SIG-M5 treated with dmso at 0.1 percent for 504 hours (cell line): ENCODE measurements around the gene TMEM154.

Source experiments
- DNase-seq: peaks from one replicate; lab custom pipeline; 2025; ENCODE audit not compliant: unreplicated experiment; lab: John Stamatoyannopoulos, UW

Gene TMEM154

DNA sequence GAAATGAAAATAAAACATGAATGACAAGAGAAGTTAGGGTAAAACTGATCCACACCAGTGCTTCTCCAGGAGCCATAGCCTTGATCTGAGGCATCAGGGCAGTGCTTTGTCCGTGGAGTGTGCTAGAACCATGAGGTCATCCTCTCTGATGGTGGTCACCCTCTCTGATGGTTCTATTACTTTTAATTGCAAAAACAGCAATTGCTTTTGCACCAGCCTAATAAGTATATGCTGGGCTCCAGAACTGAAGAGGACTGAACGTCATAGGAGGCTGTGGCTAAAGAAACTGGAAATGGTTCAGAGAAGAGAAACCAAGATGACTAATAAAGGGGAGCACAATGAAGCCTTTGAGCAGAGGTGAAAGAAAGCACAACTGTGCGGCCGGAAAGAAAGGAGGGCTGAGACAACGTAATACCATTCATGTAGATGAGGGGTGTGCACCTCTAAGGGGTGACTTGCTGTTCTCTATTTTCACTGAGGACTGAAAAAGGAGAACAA, 17.0 kb upstream of the TMEM154 start:
- DNase-seq: peak; percentile 71

DNA sequence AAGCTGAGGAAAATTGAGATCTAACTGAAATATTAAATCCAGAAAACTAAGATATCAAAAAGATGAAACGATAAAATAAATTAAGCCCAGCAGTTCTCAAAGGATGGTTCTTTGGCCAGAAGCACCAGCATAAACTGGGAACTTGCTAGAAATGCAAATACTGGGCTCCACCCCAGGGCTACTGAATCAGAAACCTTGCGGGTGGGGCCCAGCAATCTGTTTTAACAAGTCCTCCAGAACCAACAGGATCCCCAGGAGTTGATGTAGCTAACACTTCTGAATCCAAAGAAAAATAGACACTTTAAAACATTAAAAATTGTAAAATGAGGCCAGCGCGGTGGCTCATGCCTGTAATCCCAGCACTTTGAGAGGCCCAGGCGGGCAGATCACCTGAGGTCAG, 14.1 kb upstream of the TMEM154 start:
- no peak for DNase-seq

DNA sequence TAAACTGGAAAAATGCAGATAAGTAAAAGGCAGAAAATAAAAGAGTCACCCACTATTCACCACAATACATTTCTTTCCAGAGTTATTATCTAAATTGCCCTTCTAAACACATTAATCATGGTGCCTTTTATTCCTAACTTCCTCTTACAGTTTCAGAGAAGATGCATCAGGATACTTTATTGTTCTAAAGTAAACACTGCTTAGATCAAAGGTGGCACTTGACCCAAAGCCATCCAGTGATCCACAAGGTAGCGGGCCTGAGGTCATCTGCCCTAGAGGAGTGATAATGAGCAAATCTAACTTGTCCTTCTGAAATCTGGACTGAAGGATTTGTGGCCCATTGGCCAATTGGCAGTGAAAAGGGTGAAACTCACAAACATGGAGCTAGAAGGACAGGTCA, 12.0 kb upstream of the TMEM154 start:
- DNase-seq: no peak

DNA sequence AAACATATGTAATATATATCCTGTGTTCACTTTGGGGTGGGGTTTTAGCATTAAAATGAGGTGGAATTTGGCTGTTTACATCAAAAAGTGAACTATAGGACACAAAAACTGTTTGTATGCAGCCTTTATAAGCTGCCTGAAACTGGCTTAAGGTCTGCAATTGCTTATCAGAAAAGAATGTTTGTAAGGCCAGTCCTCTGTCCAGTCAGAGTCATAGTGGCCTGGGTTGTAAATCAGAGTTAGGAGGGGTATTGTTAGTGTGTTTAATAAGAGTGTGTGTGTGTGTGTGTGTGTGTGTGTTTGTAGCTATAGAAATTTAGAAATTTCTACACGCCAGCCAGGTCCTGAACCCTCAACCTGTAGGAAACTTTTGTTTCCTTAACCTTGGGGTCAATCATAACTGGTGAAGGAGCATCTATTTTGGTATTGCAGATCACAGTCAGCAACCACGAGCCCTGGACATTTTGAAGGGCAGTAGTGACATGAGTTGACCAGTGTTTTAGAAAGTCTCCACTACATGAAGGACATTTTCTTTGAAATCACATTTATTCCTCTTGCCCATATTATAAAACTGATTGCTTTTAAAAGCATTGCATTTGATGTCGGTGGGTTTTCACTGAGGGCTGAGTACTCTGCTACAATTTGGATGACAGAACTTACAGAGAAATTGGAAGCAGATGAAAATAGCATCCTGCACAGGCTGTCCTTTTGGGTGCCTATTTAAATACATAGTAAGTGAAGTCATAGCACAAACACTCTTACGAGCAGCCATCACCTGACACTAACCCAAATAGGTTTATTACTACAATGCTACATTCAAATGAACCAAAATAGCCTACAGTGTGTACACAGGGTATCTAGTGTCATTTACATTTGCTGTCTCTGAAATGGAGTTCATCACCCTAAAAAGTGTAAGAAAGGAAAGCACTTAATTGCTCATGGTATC, 11.2 kb upstream of the TMEM154 start:
- no peak for DNase-seq

DNA sequence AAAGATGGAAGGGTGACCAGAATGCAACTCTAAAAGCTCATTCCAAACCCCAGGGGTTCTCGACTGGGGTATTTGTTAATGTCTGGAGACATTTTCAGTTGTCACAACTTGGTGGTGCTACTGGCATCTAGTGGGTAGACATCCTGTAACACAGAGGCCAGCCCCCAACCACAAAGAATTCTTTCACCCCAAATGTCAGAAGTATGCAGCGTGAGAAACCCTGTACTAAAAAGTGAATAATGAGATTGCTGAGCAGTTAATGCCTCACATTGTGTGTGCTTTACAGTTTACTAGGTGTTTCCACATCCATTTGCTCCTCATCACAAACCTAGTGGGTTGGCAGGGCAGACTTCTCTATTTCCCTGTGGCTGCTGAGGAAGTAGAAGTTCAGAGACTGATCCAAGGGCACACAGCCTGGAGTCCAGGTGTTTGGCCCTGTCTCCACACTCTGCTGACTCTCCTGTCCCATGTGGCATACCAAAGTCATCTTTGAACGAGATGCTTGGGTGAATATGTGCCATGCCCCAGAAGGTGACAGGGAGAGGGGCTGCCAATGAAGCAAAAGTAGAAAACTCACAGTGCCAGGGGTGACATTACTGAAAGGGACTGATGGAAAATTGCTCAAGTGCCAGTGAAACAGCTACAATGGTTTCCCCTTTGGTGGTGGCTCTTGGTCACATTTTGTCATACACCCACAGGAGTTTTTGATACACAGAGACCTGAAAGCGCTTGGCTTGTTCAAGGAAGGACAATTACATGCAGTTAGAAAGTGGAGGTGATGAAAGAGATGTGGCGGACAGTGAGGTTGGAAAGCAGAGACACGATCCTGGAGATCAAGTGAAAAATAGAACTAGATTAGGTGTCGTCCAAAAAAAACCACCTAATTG, 10.1 kb upstream of the TMEM154 start:
- peak; percentile 26 for DNase-seq

DNA sequence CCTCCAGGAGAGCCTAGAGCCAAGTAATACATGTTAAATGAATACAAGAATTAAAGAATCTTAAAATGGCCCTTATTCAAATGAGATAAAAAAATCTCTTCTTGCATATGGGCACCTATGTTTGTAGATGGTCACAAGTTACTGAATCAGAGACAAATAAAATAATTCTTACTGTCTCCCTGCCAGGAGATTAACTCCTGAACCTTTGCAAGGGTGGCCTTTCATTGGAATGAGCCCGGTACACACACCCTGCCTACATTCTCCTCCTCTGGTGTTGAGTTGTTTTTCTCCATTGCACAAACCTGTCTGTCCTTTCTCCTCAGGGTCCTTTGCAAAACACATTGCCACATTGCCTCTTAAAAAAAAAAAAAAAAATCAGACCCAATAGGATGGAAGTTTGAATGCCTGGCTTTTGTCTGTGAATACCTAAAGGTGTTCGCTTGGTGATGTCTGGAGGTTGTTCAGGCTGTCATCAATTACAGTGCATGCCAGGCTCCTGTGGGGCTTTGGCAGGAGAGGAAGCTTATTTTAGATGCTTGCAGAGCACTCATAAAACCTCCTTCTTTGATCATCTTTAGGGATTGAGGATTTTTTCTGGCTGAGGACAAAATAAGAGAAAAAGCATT, 8.3 kb upstream of the TMEM154 start:
- no peak for DNase-seq

DNA sequence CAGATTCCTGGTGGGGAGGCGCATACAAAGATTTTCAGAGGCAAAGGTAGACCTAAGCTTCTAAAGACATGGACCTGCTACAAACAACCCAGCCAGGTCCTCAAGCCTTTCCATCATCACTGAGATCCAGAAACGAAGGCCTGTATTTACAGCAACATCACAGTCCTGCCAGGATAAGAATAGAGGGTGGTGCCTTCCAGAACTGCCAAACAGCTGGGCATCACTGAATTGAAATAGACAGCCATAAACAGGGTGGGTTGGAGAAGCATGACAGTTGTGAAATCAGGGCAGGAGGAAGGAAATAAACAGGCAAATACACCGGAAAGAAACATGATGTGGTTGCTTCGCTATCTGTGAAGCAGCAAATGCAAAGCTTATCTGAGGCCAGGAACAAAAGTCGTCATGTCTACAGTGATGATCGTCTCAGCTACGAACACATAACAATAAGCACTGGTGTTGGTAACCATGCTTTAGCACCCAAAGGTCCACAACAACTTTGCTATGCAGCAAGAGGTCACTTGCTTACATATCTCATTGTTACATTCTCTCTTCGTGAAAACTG, 6.7 kb upstream of the TMEM154 start:
- DNase-seq: no peak

DNA sequence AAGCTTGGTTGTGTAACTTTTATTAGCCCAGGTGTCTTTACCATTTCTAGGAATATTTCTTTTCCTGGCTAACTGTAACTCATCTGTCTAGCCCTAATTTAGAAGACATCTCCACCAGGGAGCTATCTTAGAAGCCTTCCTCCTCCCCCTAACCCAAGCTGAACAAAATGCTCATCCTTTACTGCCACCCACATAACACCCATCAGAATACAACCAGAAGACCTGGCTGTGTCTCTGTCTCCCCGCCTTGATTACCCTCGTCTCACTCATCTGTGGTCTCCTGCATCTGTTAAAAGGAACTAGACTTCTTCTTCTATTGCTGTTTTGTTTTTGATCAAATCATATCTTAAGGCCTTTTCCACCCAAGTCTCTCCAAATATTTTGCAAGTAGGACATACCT, 4.8 kb upstream of the TMEM154 start:
- DNase-seq: no peak

DNA sequence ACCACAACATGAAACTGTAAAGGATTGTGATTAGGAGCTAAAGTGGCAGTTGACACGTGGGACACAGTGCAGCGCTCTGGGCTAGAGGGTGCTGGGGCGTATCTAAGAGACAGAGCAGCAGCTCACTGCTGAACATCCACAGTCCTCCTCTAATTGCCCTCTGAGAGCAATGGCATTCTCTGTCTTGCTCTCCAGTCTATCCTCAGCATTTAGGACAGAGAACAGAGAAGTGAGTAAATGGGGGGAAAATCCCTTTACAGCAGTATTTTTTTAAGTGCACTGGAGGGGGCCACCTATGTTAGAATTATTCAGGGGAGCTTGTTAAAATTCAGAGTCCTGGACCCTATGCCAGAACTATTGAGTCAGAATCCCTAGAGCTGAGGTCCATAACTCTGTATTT, 4.2 kb upstream of the TMEM154 start:
- no peak for DNase-seq

DNA sequence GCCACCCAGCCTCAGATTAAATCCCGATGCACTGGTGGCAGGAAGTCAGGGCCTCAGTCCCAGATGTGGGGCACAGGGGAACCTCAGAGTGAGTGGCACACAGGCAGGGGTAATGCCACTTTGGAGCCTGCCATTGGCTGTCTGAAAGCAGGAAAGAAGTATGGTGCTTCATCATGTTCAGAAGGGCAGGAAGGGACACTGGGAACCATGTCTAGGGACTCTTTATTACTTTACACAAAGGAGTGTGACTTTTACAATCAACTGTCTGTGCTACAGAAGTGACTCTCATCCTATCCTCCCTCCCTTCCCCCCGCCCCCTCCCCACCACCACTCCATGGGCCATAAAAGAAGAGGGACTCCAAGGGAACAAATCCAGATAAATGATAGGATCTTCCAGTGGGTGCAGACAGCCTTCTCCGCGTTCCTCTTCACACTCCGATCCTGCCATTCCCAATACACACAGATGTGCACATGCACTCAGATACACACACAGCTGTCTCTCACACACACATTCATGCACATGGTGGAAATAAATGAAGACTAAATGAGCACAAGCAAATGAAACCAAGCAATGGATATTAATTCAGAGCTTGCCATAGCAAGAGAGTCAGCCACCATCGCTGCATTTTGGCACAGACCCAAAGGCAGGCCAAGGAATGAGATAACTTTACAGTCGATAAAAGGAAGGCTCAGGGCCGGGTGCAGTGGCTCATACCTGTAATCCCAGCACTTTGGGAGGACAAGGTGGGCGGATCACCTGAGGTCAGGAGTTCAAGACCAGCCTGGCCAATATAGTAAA, 2.5 kb upstream of the TMEM154 start:
- DNase-seq: no peak

DNA sequence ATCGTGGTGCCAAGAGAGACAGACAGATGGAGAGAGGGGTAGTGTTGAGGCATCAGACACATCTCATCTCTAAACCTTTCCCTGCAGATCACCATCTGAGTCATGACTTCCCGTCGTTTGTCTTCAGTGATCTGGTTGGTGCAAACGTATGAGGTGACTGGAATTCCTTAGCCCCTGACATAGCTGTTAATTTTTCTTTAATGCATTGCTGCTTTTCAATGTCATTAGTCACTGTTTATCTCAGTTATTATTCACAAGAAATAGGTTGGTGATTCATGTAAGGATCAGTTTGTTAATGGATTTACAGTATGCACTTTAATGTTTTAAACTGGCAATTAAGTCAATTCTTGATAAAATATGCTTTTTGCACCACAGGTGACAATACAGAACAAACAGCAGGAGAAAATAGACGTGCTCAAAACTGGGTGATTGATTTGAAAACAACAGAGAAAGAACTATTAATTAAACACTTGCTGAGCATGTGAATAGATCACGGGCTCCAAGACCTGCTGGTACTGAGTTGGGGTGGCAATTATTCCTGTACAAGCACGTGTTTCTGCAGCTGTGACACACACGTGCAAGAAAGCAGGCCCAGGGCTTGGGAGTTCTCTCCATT, 1.3 kb upstream of the TMEM154 start:
- DNase-seq: peak; percentile 58

DNA sequence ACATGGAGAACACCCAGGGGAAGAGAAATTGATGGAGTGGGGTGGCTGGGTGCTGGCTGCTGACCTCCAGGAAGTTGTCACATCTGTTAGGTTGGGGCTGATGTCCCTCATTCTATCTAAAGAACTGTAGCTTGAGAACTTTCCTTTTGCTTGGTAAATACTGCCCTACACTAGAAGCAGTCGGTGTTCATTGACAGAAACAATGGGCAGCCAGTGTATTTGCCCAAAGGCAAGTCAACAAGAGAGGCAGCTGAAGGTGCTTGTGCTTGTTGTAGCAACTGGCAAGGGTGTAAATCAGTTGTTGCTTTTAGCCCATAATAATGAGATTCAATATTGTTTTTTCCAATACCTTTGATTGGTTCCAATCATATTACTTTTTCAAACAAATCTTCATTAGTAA, 956 bp downstream of the TMEM154 start:
- DNase-seq: no peak

DNA sequence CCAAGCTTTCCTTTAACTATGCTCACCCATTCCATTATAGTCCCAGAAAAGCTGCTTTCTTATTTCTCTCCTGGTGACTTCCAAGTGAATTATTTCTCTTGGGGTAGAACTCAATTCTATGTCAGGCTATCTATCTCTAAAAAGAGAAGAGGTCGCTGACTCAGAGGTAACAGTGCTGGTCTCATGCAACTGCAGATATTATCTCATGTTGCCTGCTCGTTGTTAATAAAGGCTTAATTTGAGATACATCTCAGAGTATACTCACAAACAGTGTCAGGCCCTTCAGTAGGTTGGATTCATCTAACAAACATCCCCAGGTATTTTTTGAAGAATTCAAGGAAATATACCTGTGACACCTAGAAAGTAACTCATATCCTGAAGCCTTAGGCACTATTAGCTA, 2.7 kb downstream of the TMEM154 start:
- DNase-seq: no peak

DNA sequence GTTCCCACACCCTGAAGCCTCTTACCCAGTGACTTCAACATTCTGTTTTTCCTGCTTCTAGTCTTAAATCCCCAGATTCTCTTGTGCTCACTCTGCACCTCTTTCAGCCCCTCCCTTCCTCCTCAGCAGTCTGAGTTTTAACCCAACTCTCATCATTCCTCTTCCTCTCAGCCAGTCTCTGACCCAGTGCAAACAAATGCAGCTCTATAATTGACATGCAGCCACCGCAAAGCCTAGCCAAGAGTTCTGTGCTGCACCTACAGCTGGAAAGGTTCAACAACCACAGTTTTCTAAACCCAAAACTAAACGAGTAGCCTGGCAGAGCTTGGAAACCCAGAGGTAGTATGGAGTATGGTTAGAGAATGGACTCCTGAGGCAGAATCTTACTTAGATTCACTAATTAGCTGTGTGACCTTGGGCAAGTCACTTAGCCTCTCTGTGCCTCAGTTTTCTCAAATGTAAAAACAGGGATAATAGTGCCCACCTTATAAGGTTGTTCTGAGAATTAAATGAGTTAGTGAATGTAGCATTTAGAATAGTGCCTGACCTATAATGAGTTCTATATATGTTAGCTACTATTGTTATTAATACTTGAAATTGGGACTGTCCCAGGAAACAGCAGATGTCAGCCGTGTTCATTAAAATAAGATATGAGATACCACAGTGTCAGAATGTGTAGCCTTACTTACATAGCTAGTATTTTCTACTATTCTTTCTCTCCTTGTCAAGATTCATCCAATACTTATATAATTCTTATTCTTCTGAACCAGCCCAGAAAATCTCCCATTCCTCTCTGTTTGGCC, 3.5 kb downstream of the TMEM154 start:
- DNase-seq: no peak

DNA sequence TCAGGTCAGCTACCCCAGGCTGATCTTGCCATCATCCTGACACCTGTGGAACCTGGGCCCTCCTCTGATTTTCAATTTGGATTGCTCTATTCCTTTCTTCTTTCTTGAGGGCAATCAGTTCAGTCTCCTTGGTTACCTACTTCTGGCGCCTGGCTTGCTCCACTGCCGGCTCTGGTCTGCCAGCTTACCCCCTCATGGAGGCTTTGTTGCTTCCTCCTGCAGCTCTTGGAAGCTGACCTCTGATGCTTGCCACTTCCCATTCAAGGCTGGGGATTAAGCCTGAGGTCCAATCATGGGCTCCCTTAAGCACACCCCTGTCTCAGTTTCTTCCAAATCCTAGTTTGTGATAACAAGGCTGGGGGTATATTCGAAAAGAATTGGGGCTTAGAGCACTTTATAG, 5.4 kb downstream of the TMEM154 start:
- no peak for DNase-seq

DNA sequence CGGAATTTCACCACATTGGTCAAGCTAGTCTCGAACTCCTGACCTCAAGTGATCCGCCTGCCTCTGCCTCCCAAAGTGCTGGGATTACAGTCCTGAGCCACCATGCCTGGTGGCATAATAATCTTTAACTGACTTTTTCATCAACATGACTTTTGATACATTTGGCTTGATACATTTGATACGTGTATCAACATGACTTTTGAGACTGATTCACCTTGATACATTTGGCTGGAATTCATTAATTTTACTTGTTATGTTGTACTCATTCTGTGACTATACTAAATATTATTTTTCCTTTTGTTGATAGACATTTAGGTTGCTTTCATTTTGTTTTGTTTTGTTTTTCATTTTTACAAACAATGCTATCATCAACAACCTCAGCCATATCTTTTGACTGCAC, 6.3 kb downstream of the TMEM154 start:
- no peak for DNase-seq

DNA sequence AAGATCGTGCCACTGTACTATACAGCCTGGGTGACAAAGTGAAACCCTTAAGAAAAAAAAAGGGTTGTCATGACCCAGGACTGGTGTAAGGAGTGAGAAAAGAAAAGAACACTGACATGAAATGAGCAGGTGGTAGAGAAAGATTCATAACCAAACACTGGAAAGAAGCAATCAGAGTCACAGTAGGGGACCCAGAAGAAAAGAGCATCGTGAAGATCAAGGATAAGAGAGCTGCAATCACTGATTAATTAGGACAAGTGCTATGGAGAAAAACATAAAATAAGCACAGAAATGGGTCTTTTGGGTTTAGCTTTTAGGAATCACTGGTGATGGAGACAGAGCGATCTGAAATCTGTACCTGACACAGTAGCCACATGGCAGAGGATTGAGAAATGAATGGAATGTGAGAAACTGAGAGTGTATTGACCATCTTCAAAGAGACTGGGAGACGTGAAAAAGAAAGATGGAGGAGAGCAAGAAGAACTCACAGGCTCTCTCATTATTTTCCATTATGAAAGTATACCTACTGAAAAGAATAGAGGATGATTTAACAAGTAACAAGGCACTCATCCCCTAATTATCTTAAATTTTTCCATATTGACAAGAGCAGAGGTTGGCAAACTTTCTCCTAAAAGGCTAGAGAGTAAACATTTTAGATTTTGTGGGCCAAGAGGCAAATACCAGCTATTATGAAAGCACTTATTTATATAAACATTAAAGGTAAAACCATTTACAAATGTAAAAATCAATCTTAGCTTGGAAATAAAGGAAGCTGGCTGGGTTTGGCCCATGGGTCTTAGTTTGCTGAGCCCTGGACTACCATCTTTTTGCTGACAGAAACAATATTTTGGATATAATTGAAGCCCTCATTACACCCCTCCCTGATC, 7.3 kb downstream of the TMEM154 start:
- no peak for DNase-seq

DNA sequence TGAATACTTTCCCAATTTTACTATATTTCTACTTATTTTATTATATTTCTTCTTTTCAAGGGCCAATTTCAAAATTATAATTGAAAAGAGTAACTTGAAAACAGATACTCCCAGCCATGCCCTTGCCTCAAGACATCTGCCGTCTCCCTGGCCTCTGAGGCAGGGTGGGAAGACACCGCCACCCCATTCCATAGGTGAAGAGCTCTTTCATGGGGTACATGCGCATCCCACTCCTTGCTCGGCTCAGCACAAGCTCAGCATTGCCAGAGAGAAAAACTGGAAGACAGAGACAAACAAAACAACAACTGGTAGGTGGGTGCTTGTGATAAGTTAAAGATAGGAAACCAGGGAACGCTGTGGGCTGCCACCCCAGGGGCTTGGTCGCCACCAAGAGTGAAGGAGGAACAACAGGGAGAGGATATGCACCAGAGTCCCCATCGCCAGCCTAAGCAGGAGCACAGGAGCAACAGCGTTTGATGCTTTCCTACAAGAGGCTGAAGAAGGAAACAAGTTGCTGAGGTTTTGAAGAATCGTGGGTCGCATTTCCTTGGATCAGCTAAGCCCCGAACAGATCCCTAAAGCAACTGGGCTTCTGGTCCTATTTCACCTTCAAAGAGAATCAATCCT, 11.3 kb downstream of the TMEM154 start:
- DNase-seq: no peak
